ENCODE measurements around the gene TACR2.

The TACR2 gene

DNA sequence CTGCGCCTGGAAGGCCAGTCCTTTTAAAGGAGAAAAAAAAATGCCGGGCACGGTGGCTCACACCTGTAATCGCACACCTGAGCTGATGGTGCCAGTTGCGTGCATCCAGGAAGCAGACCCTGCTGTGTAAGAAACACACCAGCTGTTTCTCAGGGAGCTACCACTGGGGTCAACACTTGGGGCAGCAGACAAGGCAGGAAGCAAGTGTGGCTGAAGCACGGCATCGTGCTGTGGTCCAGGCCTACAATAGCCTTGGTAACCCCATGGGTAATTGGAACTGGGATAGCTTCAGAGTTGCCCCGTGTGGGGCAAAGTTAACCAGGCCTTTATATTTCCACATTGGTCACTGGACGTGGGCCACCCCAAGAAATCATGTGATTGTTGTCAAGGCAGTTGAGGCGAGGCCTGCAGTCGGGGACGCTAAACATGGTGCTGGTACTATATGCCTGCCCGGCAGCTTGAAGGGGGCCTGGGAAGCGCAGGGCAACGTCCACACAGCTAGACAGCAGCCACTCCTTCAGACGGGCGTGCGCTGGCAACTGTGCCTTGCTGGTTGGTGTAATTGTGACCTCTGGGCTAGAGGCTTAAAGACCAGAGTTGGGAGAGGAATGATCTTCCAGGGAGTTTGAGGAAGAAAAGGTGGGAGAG, 2.5 kb upstream of the TACR2 start:
- no peak for DNase-seq (ENCODE audit: low read depth in 2 of 2)

DNA sequence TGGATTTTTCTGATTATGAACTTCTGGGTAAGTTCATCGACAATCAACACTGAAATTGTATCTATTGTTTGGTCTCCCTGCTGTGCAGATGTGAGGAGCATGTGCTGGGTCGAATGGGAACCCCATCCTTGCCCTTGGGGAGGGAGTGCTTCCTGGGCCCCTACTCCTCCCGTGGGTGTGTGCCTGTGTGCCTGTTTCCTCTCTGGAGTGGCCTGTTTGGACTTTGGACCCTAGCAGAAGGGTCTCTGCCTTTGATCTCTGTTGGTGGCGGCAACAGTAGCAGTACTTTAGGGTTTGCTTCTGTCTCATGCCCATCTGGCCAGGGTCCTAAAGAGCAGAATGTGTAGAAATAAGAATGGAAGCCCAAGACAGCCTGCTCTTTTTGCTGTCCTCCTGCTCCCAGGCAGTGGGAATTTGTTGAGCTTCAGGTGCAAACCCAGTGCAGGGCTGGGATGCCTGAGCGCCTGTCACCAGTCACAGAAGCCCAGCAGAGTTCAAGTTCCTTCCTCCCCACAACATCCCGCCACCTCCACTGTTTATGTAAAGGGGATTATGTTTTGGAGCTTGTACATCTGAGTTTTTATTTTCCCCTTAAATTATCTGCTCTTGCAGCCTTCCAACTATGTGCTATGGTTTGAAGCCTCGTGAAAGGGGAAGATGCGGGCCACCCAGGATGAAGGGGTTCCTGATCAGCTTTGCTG, 1.5 kb upstream of the TACR2 start:
- DNase-seq (ENCODE audit: low read depth in 2 of 2): no peak

DNA sequence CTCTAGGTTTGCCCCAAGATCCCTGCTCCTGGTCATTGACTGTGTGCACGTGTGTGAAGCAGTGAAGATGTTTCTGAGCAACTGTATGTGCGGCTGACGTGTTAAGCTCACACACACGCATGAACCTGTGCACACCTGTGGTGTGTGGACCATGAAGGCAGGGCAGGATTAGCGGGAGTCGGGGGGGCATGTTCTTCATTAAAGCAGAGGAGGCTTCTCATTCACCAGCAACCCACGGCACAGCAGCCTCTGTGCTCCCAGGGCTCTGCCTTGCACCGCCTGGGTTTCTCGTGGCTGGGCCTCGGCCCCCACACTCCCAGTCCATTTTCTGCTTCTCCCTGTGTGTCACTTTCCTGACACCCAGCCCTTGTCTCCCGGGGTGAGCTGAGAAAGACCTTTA, 824 bp upstream of the TACR2 start:
- DNase-seq (ENCODE audit: low read depth in 2 of 2): no peak

DNA sequence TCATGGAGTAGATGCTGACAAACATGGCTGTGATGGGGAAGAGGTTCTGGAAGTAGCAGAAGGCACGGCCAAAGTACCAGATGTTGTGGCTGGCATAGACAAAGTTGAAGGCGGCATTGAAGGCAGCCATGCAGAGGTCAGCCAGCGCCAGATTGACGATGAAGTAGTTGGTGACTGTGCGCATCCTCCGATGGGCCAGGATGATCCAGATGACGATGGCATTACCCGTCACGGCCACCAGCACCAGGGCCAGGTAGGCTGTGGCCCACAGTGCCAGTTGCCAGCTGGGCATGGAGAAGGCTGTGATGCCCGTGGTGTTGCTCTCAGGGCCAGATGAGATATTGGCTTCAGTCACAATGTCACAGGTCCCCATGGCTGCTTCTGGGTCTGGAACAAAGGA, 767 bp downstream of the TACR2 start:
- DNase-seq (ENCODE audit: low read depth in 2 of 2): no peak

DNA sequence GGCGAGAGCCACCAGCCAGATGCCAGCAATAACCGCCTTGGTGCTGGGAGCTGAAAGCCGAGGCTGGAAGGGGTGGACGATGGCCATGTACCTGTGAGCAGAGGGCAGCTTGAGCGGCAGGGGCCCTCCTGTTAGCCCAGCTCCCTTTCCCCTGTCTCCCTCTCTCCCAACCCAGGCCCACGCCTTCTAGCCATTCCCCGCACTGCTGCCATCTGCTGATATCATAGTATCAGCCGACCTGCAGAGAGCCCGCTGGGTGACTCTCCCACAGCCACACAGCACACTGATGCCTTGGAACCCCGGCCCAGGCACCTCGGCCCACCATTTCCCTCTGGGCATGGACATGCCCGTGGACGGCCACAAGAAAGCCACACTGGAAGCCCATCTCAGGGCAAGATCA, 1.7 kb downstream of the TACR2 start:
- no peak for DNase-seq (ENCODE audit: low read depth in 2 of 2)

DNA sequence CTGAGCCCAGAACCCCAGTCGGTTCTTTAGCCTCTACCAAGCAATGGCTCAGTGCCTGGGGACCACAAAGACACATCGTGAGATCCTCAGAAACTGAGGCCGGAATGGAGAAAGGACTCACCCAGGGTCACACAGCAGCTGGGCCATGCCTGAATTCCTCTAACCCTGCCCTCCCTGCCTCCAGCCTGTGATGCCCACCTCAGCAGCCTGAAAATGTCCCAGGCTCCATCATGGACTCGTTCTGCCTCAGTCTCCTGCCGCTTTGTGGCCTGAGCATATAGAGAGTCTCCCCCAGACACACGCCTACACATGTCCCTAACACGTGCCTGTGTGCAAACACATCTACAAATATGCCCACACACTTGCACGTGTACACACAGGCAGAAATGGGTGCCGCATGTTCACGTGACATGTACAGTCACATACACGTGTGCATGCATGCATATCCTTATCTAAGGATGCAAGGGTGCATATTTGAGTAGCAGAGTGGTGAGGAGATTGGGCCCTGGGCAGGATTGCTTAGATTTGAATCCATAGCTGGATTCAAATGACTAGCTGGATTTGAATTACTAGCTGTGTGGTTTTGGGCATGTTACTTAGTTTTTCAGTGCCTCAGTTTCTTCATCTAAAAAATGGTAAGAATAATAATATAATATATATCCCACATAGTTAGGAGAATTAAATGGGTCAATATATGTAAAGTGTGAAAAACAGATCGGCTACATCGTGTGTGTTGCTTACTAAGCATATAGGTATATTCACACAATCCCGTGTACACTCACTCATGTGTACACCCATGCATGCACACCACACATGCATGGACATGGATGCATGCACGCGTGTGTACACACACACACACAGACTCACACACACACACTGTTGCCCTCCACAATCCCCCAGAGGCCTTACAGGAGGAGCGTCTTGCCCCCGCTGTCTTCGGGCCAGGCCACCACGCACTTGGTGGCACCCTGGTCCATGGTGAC, 2.4 kb downstream of the TACR2 start:
- no peak for DNase-seq (ENCODE audit: low read depth in 2 of 2)

DNA sequence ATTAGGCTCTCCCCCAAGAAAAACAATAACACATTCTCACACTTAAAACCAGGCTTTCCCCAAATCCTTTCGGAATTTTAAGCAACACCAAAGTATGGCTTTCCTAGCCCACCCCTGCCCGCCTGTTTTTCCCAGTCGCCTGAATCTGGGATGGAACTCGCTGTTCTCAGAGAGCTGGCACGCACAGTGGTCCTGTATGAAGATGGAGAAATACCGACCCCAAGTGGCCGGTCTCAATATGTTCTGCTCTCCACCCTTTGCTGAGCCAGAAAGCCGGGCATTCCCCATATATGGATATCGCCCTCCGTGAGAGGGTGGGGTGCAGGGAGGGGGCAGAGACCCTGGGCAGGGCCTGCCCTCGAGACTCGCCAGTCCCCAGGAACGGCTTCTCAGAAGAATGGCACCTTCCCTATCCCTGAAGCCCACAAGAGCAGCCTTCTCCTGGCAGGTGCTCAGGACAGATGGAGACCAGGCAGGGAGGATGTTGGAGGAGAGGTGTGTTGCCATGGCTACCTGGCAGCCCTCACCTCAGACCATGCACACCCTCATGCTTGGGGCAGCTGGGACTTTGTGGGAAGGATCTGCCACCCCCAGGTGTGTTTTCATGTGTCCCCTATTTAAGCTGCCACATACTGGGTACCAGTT, 3.4 kb downstream of the TACR2 start:
- DNase-seq (ENCODE audit: low read depth in 2 of 2): peak in 1 of 2 experiments; percentile 29

DNA sequence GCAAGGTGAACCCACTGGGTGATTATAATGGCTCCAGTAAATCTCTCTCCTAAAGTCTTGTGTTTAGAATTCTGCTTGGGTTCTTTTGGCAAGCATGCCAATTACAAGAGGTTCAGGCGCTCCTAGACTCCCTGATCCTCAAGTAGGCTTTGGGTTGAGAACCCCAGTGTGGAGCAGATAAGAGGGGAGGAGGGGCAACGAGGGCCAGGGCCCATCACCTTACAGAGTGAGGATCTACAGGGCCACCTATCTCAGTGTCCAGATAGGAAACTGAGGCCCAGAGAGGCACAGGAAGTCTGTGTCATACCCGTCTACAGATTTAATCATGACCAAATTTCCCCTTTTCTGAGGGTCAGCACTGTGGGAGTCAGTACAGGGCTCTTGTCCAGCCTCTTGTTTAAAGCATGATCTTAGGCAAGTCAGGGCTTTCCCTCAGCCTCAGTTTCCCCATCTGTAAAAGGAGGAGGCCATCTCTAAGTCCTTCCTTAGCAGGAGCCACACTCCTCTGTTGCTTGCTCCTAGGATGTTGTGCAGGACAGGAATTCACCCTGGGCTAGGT, 4.4 kb downstream of the TACR2 start:
- no peak for DNase-seq (ENCODE audit: low read depth in 2 of 2)

DNA sequence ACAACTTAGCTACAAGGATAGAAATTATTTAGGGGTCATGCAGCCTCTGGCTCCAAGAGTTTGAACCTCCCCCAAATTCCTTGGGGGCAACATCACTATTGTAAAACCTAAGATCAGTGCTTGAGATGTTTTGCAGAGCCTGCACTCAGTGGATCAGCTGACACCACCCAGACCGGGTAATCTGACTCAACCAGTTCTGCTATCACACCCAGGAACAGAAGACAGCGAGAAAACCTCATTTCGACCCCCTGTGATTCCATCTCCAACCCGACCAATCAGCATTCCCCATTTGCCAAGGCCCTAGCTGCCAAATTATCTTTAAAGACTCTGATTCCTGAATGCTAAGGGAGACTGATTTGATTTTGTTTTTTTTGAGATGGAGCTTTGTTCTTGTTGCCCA, 5.2 kb downstream of the TACR2 start:
- no peak for DNase-seq (ENCODE audit: low read depth in 2 of 2)

DNA sequence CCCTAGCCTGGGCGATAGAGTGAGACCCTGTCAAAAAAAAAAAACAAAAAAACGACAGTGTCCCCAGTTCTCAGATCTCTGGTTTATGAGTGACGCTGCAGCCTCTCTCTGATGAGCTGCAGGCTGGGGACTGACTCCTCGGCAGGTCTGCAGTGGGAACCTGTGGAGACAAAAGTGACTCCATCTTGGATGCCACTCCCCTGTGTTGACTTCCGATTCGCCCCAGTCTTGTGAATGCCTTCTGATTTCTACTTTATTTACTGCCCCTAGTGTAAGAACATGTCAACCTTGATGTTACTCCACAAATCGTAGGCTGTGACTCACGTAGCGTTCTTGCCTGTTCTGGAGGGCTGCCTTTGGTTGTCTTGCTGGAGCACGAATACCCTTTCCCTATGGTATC, 6.2 kb downstream of the TACR2 start:
- no peak for DNase-seq (ENCODE audit: low read depth in 2 of 2)

DNA sequence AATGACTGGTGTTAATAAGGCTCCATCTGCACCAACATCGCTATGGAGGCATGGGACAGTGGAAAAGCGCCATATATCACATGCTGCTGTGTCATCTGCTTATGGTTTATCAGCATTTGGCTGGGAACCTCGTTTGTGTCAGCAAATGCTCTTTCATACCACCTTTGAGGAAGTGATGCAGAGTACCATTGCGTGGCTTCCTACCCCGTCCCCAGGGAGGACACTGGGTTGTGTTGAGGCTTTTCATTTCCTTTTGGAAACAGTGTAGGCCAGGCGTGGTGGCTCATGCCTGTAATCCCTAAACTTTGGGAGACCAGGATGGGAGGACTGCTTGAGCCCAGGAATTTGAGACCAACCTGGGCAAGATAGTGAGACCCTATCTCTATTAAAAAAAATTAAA, 6.8 kb downstream of the TACR2 start:
- DNase-seq (ENCODE audit: low read depth in 2 of 2): no peak

DNA sequence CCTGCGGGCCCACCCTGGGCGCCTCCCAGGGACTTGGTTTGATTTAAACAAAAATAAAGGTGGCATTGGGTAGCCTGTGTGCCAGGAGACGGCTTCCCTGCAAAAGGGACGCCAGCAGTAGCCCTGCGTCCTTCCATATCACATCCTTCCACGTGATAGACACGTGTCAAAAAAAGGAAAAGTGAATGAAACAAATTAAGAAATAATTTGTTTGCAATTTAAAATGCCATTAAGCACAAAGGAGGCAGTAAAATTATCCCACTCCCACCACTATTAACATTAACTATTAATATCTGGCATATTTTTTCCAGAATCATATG, 7.6 kb downstream of the TACR2 start:
- no peak for DNase-seq (ENCODE audit: low read depth in 2 of 2)

DNA sequence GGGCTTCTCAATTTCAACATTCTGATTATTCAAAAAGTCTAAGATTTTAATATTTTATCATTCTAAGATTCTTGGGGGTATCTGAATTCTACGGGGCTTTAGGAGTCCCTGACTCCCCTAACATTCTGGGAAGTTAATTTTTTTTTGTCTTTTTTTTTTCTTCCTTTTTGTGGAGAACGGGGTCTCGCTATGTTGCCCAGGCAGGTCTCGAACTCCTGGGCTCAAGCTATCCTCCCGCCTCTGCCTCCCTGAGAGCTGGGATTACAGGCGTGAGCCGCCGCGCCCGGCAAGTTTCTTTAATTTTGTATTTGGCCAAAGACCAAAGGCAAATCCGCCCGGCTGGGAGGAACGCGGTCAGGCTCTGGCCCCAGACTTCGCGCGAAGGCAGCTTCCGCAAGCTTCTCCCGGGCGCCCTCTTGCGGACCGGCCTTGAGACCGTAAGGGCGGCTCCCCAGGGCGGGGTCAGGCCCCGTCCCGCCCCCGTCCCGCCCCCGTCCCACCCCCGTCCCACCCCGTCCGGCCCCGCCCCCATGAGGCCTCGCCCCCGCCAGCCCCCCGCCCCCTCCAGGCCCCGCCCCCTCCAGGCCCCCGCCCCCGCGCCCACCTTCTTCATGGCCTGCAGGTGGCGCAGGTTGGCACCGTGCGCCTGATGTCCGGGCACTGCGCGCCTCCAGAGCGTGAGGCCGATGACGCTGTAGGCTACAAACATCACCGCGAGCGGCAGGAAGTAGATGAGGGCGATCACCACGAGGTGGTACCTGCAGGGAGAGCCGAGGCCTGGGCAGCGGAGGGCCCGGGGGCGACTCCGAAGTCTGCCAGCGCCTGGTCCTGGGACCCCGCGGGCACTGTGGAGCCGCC, 8.2 kb downstream of the TACR2 start:
- DNase-seq (ENCODE audit: low read depth in 2 of 2): peak; percentile 80 to 82

DNA sequence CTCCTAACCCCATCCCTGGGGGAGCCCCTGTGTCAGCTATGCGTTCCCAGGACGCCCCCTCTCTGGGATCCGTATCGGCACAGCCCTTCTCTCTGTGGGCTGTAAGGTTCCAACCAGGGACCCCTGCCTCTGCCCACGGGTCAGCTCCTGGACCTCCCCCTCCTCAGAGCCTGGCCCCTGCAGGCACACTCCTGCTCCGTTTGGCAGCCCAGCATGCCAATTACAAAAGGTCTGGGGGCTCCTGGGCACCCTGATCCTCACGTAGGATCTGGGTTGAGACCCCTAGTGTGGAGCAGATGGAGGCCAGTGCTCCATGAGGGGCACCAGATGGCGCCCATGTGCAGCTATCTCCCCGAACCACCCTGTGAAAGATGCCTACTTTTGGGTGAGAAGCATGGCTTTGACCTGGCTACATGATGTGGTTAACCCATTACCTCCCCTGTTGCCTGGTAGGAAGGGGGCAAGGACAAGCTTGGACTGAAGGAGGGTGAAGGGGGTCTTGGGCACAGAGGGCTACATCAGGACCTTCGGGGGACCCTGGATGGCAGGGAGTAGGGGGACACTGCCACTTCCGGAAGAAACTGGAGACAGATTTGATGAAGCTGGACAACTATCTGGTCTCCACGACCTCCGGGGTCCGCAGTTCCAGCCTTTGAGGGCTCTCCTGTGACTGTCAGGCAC, 9.0 kb downstream of the TACR2 start:
- DNase-seq (ENCODE audit: low read depth in 2 of 2): no peak

DNA sequence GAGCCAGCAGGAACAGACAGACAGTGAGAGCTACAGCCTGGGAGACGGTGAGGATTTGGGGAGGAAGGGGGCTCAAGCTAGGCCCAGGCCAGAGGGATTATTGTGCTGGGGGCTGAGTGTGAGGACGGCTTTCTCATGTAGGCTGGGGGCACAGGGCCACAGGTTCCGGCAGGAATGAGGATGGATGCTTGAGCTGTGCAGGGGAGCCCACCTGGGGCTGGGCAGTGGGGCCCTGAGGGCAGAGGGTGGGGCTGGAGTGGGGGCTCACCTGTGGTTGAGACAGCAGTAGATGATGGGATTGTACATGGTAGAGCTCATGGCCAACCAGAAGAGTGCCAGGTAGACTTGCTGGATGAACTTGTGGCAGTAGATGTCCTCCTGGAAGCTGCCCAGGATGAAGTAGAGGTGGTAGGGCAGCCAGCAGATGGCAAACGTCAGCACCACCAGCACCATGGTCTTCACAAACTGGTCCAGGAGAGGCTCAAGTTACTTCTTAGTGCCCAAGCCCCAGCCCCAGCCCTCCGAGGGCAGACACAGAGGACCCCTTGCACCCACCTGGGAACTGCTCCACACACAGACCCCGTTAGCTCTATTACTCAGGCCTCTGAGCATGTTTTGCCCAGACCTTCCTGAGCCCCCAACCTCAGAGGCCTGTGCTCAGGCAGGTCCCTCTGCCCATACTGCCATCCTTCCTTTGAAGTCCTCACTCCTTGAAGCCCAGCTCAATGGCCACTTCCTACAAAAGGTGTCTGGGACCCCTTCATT, 9.7 kb downstream of the TACR2 start:
- no peak for DNase-seq (ENCODE audit: low read depth in 2 of 2)

DNA sequence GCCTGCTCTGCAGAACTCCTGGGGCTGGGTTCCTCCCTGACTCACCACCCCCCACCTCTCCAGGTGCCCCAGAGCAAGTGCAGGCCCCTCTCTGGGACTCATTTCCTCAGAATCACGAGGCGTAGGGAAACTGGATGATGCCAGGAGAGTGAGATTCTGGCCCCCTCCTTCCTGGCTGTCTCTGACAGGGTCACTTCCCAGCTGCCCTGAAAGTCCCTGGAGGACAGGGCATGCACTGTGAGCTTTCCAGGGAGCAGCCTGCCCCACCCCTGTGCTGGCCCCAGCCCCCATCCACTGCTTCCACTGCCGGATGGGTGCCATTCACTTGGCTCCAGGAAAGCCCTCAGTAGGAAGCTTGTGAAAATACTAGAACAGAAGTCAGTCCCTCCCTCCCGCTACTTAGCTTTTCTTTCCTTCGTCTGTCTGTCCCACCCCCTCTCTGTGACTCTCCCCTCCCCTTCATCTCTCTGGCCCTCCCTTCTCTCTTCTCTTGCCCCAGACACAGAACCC, 10.4 kb downstream of the TACR2 start:
- no peak for DNase-seq (ENCODE audit: low read depth in 2 of 2)

DNA sequence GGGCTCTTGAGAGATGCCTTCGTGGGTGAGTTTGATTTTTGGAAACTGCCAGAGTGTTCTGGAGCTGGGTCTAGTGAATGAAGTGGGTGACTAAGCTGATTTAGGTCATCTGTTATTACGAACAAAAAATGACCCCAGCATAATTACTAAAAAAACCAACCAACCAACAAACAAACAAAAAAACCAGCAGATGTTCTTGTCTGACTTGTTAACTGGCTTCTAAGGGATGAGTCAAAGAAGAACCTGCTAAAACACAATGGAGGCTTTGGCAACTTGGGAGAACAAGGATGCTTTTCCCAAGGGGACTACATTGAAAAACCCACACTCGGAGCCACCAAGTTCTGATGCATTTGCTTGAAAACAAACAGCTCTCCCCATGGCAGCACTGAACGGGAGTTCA, 11.5 kb downstream of the TACR2 start:
- DNase-seq (ENCODE audit: low read depth in 2 of 2): no peak

DNA sequence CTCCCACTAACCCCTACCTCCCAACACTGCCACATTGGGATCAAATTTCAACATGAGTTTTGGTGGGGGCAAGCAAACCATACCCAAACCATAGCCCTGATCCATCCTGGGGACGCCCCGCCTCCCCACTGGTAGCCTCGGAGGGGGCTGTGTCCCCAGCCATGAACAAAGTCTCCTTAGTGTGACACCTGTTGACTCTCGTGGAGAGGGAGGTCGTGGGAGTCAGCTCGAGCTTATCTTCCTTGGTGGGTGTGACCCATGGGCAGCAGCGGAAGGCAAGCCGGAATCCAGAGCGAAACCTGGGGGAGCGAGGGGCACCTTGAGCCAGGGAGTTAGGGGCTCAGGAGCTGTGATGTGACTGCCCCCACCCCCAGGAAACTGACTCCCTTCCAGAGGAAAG, 11.9 kb downstream of the TACR2 start:
- no peak for DNase-seq (ENCODE audit: low read depth in 2 of 2)

DNA sequence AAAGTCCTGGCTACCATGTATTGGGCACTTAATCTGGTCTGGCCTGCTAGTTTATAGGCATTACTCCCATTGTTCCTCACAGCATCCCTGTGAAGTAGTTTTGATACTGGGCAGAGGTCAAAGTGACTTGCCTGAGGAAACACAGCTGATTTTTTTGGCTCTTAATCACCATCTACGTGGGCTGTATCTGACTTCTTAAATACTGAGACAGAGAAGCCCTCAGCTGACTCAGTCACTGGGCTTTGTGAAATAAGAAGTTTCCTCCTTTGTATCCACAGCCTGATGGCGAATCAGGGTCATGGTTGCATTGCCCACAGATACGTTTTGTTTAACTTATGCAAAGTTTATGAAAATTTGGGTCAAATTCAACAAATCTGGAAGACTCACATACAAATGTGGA, 13.2 kb downstream of the TACR2 start:
- no peak for DNase-seq (ENCODE audit: low read depth in 2 of 2)
